ENCODE measurements around the gene HMG20B.

Gene HMG20B

DNA sequence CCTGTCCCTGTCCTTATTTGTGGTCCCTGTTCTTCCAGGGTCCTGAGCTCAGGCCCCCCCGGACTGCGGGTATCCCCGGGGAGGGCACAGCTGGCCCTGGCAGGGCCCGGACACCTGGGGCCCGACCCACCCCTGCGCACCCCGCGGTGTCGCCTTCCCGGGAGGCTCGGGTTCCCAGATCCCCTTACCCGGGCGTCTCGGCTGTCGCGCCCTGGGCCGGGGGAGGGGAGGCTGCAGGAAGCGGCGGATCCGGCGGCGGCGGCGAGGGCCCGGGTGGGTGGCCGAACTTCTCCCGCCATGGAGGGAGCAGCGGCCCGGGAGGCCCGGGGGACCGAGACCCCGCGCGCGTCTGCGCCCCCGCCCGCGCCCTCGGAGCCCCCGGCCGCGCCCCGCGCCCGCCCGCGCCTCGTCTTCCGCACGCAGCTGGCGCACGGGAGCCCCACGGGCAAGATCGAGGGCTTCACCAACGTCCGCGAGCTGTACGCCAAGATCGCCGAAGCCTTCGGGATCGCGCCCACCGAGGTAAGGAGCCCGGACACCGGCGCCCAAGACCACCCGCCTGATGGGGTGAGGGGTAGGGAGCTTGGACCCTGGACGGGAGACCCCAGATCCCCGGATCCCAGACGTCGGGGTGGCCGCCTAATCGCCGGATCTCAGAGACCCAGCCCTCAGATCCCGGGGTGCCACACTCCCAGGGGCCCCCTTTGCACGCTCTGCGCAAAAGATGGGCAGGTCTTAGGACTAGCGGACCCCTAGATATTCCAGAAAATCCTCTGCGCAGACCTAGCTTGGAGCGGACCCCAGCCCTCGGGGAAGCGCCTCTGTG lies 12.8 kb downstream of the HMG20B start, which contains the start of gene GIPC3:
GIPC3 (plus strand) TSS at position 178 of the 826 bp plus-strand sequence; CDS start at position 298, 120 bp downstream.
- no peak for DNase-seq

DNA sequence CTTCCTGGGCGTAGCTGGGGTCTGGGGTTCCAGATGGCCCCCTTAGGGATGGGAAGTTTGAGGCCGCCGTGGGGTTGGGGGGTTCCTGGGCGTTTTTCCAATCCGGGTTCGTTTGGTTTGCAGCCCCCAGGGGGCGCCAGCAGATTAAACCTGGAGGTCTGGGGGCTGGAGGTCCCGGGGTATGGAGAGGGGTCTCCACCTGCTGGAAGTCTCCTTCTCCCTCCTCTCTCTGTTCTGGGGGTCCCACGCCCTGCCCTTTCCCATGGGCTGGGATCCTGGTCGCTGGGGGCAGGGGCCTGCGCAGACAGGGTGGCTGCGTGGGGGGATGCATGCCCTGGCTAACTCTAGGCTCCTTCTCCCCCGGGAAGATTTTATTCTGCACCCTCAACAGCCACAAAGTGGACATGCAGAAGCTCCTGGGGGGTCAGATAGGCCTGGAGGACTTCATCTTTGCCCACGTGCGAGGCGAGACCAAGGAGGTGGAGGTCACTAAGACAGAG lies 13.4 kb downstream of the HMG20B start:
- DNase-seq, result peak; percentile 56

DNA sequence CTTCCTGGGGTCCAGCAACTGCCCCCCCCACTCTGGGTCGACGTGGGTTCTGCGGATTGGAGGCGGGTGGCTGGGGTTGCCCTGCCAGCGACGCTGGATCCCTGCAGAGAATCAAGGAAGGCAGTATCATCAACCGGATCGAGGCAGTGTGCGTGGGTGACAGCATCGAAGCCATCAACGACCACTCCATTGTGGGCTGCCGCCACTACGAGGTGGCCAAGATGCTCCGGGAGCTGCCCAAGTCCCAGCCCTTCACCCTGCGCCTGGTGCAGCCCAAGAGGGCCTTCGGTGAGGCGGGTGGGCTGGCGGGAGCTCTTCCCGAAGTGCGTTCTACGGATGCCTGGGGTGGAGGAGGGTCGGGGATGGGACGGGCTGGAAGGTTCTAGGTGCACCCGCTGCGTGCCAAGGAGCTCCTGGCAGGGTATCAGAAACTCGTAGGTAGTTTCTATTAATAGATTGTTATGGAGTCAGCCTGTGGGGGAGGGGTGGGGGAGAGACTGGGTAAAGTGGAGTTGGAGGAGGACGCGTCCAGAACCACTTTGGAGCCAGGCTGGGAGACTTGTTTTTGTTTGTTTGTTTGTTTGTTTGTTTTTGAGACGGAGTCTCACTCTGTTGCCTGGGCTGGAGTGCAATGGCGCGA lies 14.1 kb downstream of the HMG20B start:
- no peak for DNase-seq

DNA sequence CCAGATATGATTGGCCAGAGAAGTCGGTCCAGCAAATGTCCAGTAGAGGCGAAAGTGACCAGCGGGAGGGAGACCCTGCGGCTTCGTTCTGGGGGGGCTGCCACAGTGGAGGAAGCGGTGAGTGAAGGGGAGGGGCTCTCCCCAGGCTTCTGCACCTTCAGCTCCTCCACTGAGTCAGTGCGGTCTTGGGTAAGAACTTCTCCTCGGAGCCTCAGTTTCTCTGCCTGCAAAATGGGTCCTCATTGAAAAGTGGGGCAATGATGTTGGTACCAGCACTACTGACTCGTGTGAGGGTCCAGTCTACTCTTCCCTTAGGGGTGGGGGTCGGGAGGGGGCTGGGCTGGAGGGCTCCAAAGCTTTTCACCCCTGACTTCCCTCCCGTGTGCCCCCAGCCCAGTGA lies 16.7 kb downstream of the HMG20B start:
- DNase-seq, result no peak

DNA sequence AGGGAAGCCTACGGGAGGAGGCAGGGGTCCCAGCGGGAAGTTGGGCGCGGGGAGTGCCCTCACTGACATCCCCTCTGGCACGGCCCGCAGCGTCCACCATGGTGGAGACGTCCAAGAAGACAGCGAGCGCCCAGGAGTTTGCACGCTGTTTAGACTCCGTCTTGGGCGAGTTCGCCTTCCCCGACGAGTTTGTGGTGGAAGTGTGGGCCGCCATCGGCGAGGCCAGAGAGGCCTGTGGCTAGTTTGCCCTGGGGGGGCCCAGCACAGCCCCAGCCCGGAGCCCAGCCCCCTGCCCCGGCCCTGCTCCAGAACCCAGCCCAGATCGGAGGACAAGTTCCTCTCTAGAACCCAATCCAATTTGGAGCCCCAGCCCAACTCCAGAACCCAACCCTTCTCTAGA lies 17.2 kb downstream of the HMG20B start:
- DNase-seq, result no peak

DNA sequence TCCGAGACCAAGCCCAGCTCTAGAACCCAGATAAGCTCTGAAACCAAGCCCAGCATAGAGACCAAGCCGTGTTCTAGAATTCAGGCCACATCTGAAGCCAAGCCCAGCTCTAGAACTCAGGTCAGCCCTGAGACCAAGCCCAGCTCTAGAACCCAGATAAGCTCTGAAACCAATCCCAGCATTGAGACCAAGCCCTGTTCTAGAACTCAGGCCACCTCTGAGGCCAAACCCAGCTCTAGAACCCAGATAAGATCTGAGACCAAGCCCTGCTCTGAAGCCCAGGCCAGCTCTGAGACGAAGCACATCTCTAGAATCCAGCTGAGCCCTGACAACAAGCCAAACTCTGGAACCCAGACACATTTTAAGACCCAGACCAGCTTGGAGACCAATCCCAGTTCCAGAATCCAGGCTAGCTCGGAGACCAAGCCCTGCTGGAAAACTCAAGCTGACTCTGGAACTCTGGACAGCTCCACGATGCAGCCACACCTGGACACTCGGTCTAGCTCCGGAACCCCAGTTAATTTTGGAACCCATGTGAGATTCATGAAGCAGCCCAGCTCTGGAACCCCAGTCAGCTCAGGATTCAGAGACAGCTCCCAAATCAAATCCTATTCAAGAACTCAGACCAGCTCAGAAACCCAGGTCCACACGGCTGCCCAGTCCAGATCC lies 18.4 kb downstream of the HMG20B start:
- DNase-seq, result no peak

DNA sequence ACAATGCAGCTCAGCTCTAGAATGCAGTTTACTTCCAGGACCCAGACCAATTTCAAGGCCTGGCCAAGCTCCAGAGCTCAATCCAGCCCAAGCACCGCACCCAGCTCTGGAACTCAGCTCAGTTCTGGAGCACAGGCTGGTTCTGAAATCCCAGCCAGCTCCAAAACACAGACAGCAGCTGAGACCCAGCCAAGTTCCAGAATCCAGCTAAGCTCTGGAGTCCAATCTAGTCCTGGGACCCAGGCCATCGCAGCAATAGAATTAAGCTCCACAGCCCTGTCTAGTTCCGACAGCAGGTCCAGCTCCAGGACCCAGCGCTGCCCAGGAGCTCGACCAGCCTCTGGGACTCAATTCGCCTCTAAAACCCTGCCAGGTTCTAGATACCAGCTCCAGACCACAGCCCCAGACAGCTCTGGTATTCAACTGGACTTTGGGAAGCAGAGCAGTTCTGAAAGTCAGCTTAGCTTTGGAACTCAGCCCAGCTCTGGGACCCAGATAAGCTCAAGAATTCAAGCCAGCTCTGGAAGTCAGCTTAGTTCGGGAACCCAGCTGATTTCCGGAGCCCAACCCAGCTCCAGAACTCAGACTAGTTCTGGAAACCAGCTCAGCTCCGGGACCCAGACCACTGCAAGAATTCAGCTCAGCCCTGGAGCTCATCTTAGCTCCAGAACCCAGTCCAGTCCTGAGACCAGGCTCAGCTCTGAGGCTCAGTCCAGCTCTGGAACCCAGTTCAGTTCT lies 19.3 kb downstream of the HMG20B start:
- DNase-seq, result no peak

DNA sequence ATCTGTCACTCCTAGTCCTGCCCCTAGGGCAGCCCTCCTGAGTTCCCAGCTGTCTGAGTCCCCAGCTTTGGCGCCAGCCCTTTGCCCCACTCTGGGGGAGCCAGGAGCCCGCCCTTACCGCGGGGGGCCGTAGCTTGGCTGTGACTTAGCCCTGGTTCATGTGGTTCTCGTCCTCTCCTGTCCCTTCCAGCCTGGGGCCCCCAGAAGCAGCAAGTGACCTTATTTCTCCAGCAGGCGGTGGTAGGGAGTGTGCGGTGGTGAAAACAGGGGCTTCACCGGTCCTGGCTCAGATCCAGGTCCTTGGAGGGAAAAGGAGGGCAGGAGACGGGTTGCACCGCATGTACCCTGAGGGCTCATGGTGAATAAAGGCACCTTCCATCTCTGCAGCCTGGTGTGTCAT lies 20.4 kb downstream of the HMG20B start:
- DNase-seq, result no peak

DNA sequence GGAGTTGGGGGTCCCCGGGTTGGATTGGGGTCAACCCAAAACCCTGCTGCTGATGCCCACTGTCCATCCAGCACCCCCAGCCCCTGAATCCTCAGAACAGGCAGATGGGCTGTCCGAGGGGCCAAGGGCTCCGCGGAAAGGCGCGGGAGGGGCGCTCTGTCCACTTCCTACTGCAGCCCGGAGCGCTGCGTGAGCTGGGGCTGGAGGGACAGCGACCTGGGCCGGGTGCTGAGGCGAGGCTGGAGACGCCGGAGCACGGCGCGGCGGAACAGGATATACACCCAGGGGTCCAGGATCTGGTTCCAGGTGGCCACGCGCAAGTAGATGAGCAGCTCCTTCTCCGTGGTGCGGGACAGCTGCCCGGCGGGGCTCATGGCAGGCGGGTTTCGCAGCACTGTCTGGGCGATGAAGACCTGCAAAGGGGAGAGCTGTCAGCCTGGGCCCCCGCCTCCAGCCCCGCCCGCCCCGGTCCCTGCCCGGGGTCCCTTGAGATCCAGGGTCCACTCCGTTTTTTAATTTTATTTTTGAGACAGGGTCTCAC lies 22.8 kb downstream of the HMG20B start:
- DNase-seq, result no peak

DNA sequence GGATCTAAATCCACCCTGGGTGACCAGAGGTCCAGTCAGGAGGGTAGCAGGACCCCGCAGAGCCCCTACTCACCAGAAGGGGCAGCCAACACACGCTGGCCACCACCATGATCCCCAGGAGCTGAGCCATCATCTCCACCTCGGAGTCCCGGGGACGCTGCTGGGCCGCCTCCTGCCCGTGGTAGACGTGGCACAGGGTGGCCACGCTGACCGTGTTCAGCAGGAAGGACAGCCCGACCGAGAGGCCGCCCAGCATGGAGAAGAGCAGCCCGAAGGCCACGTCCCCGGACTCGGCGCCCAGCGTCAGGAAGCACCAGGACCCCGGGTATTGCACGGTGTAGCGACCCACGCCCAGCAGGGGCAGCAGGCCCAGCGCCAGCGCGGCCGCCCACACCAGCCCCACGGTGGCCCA lies 27.0 kb downstream of the HMG20B start:
- no peak for DNase-seq

DNA sequence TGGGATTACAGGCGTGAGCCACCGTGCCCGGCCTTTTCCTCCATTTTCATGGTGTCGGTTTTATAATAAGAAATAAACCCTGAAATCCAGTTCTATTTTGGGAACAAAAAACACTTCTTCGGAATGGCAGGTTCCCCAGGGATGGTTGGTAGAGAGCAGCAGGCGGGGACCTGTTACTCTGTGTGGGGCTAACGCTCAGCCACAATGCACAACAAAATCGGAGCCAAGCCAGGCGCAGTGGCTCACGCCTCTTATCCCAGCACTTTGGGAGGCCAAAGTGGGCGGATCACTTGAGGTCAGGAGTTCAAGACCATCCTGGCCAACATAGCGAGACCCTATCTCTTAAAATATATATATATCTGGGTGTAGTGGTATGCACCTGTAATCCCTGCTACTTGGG lies 28.3 kb downstream of the HMG20B start:
- no peak for DNase-seq

DNA sequence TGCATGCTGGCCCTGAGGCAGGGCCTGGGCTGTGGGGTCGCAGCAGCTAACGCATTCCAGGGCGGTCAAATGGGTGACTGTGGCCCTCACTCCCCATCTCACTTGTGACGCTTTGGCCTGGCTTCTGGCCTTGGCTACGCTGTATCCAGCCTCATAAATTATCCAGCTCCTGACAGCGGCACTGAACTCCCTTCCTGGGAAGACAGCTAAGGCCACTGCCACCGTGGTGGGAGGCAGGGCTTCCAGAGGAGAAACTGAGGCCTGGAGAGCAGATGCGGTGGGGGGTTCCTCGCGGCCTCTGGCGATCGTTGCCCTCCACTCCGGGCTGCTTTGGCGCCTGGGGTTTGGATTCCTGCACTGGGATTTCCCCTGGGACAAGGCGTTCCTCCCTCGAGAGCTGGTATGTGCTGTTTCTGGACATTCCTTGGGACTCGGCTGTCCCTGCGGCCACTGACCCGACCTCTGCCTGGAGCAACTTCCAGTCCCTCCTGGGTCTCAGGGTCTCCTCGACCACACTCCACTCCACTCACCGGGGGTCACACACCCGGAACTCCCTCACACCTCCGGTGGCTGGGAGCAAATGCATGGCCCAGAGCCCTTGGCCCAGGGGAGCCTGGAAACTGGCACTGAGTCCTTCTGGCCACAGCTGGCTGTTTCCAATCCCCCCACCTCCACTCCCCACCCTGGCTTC lies 30.5 kb downstream of the HMG20B start:
- DNase-seq, result no peak

DNA sequence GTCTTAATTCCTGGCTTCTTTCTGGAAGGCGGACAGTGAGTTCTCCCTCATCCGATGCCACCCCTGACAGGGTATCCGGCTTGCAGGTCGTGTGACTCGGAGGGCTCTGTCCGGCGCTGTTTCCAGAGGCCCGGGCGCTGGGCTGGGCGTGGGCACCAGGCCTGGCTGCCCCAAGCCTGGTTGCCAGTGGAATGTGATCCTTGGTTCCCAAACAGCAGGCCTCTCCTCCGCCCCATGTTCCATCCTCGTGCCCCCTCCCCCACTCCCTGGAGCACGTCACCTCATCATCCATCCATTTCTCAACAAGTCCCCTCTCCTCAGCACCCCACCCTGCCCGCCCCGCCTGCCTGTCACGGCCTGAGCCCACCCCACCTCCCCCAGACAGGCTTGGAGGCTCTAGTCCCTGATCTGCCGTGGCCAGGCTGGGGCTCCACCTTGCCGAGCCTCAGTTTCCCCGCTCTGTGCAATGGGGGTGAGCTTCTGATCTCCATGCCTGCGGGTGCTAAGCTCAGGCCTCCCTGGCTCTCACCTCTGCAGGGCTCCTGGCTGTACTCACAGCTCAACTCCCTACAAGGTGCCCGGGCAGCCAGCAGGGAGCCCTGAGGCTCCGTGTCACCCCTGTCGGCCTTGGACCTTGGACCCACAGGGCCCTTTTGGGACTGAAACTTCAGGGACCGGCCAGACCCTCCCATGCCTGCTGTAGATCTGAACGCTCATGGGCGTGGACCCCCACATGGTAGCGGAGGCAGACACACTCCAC lies 31.7 kb downstream of the HMG20B start:
- no peak for DNase-seq

DNA sequence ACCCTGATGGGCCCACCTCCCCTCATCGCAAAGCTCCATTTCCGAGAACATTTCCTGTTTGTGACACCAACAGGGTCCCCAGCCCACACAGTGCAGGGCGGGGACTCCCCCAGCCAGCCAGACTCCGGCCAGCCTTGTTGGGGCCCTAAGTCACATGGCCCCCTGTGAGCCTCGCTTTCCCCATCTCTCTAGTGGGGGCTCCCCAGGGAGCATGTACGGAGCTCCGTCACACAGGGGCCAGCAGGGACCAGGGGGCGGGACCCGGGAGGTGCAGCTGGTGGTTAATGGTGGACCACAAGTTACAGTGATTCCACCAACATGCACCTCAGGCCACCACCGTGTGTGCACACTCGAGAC lies 32.2 kb downstream of the HMG20B start:
- DNase-seq, result peak; percentile 40

DNA sequence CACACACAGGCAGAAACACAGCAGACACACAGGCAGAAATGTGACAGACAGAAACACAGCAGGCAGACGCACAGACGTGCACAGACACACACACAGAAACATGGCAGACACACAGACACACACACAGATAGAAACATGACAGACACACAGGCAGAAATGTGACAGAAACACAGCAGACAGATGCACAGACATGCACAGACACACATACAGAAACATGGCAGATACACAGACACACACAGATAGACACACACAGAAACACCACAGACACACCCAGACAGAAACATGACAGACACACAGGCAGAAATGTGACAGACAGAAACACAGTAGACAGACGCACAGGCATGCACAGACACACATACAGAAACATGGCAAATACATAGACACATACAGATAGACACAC lies 32.6 kb downstream of the HMG20B start:
- no peak for DNase-seq

DNA sequence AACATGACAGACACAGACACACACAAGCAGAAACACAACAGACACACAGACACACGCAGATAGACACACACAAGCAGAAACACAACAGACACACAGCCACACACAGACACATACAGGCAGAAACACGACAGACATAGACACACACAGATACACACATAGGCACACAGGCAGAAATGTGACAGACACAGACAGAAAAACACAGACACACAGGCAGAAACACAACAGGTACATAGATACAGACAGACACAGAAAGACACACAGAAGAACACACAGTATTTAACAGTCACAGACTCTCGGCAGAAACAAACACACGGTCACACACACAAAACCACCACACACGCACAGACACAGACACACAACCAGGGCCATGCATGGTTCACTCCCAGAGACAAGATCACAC lies 33.0 kb downstream of the HMG20B start:
- no peak for DNase-seq

DNA sequence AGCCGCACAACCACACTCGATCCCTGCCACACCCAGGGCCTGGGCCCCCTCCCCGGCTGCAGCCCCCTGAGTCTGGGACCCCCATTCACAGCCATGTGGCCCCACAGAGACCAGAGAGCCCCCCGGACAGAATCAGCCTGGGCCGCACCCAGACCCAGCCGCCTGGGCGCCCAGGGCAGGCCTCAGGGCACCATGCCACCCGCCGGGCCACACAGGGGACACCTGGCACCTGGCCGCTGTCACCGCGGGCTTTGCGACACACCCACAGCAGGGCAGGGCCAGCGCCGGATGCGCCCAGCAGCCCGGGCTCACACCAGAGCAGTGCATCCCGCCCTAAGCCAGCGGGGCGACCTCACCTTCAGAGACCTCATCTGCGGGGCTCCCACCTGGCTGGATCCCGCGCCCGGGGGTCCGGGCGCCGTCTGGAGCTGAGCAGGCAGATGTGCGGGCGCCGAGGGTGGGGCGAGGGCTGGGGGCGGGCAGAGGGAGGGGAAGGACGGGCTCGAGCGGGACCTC lies 33.5 kb downstream of the HMG20B start:
- no peak for DNase-seq

DNA sequence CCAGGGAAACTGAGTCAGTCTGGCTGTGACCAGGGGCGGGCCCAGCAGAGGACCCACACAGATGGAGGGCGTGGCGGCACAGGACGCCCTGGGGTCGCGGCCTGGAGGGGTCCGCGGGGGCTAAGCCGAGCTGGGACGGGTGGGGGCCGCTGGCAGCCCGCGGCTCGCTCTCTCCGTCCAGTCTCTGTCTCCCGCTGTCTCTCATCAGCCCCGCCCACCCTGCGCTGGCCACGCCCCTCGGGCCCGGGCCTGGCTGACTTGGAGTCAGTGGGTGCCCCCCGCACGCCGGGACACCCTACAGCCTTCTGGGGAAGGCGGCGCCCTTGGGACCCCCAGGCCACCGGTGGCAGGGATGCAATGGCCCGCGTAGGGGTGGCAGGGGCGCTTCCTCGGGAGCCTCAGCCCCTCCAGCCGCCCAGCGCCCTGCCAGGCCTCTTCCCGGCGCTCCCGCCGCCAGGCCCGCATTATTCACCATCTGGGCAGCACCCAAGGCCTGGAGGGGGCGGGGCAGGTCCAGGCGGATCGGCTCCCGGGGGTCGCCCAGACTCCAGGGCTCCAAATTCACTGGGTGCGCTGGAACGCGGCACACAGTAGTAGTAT lies 34.0 kb downstream of the HMG20B start, which contains the start of gene TBXA2R:
TBXA2R (minus strand) TSS at position 186 of the 600 bp plus-strand sequence. CDS start 6,241 bp downstream, outside the sequence.
- peak; percentile 76 for DNase-seq

DNA sequence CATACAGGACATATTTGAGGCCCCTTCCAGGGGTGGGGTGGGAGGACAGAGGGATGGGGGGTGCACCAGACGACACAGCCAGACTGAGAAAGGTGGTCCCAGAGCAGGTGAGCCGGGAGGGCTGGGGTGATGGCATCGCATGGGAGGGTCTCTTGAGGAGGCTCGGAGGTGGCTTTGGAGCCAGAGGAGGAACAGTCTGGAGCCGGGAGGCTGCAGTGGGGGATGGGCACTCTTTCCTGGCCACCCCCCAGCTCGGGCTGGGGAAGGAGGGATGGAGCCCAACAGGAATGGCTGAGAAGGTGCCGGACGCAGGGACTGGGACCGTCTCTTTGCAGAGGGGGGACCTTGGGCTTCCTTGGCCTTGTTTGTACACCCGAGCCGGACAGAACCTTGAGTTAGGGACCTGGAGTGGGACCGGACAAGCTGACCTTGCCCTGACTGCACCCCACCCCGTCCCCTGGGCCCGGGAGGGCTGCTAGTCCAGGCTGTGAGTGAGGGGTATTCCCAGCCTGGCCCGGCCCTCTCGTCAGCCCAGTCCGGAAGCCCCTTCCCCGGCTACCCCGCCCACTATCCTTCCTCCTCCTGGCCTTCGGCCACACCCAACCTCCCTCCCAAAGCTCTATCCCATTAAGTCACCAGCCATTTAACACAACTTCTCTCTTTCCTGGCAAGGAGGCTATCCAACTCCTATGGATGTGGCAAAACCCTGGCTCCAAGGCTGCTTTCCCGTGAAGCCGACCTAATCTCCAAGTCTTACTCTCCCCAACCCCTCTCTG lies 34.7 kb downstream of the HMG20B start:
- DNase-seq, result no peak
